GM18909 (cell line): ENCODE data around the gene MUC22.
"Not testable (repeated sequence)": the region's sequence is repeated elsewhere in the genome, so short reads cannot be mapped to it uniquely, and the experiment has no call there.

Experiments
- ATAC-seq: cut with Tn5 transposase; IDR thresholded peaks from one replicate; pipeline ENCODE4 v1.9.1; 2021; ENCODE audit warnings: mild to moderate bottlenecking; ENCODE audit not compliant: unreplicated experiment, poor library complexity

MUC22 gene

GRCh38 chr6:31010393-31011060, at the start of gene MUC22:
Gene MUC22, plus strand, starts transcription at chr6:31010474. Its CDS starts 233 bp downstream, at chr6:31010707.
- ATAC-seq, result no peak

GRCh38 chr6:30960907-30961673, 49.2 kb upstream of the MUC22 start:
- no peak for ATAC-seq

- ATAC-seq, result no peak
Measured at GRCh38 chr6:30962716-30963115, 47.6 kb upstream of the MUC22 start.

- ATAC-seq, result no peak
Measured at GRCh38 chr6:30963641-30964040, 46.6 kb upstream of the MUC22 start.

GRCh38 chr6:30964075-30964474, 46.2 kb upstream of the MUC22 start:
- no peak for ATAC-seq

- no peak for ATAC-seq
Measured at GRCh38 chr6:30965140-30965601, 45.1 kb upstream of the MUC22 start.

- ATAC-seq, result no peak
Measured at GRCh38 chr6:30966154-30966553, 44.1 kb upstream of the MUC22 start.

GRCh38 chr6:30969171-30969570, 41.1 kb upstream of the MUC22 start:
- ATAC-seq, result not testable (repeated sequence)

GRCh38 chr6:30970946-30971345, 39.3 kb upstream of the MUC22 start:
- no peak for ATAC-seq

- ATAC-seq, result no peak
Measured at GRCh38 chr6:30972816-30973215, 37.5 kb upstream of the MUC22 start.

GRCh38 chr6:30974490-30975252, 35.6 kb upstream of the MUC22 start:
- ATAC-seq, result no peak

- ATAC-seq, result no peak
Measured at GRCh38 chr6:30979141-30979540, 31.1 kb upstream of the MUC22 start.

- no peak for ATAC-seq
Measured at GRCh38 chr6:30979690-30980089, 30.6 kb upstream of the MUC22 start.

GRCh38 chr6:30981942-30982772, 28.1 kb upstream of the MUC22 start:
- no peak for ATAC-seq

GRCh38 chr6:30983439-30983838, 26.8 kb upstream of the MUC22 start, which contains the start of gene MUC21:
Gene MUC21, plus strand, starts transcription at chr6:30983718. Its CDS starts 241 bp downstream, at chr6:30983959.
- ATAC-seq, result no peak

GRCh38 chr6:30985490-30985889, 24.8 kb upstream of the MUC22 start:
- ATAC-seq, result no peak

GRCh38 chr6:30987304-30987703, 23.0 kb upstream of the MUC22 start:
- ATAC-seq, result no peak

- ATAC-seq, result no peak
Measured at GRCh38 chr6:30988209-30988825, 22.0 kb upstream of the MUC22 start.

GRCh38 chr6:30990422-30991086, 19.7 kb upstream of the MUC22 start:
- no peak for ATAC-seq
